ENCODE results near the gene NCKAP5L.
A peak's percentile ranks its signal among the peaks of the same experiment; 100 is the strongest.
"Not testable (repeated sequence)": the region's sequence is repeated elsewhere in the genome, so short reads cannot be mapped to it uniquely, and the experiment has no call there.

NCKAP5L gene

DNA sequence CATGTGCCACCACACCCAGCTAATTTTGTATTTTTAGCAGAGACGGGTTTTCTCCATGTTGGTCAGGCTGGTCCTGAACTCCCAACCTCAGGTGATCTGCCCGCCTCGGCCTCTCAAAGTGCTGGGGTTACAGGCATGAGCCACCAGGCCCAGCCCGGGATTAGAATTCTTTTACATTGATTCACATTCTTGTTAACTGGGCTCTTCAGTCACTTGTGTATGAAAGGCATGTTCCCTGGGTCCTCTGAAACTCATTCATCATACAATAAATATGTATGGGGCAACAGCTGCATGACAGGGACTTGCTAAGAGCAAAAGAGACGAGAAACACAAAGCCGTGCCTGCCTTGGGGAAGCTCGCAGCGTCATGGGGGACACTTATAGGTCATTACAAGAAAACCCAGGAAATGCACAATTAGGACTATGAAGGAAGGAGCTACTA lies 43.6 kb upstream of the NCKAP5L start:
- no CpG with 5 or more reads among the region's 8 CpGs for WGBS (ENCODE audit: extremely low coverage, insufficient coverage, insufficient read length)
- not testable (repeated sequence) for H3K79me1 ChIP-seq (ENCODE audit: low read length); H4K8ac ChIP-seq (ENCODE audit: low read depth, low read length); H3K27ac ChIP-seq (ENCODE audit: low read depth, low read length); H2BK12ac ChIP-seq (ENCODE audit: low read length); H2AFZ ChIP-seq (ENCODE audit: insufficient read depth, low read length, poor library complexity); H3K18ac ChIP-seq (ENCODE audit: low read length); H2AK5ac ChIP-seq (ENCODE audit: low read length); H3K27me3 ChIP-seq (ENCODE audit: insufficient read depth, low read length); H3K9ac ChIP-seq (ENCODE audit: low read length); H4K91ac ChIP-seq (ENCODE audit: low read depth, low read length); H3K4ac ChIP-seq (ENCODE audit: low read depth, low read length); H3K23ac ChIP-seq (ENCODE audit: low read length); H3K14ac ChIP-seq (ENCODE audit: low read length); H2BK120ac ChIP-seq (ENCODE audit: insufficient read depth, low read length, poor library complexity); H4K12ac ChIP-seq (ENCODE audit: low read depth, low read length); H3K4me2 ChIP-seq (ENCODE audit: low read length); H3K9me3 ChIP-seq (ENCODE audit: insufficient read depth, low read depth, low read length); H3K4me3 ChIP-seq (ENCODE audit: low read depth, low read length); H3K36me3 ChIP-seq (ENCODE audit: control insufficient read depth in 1 of 2, insufficient read depth in 2 of 2, low read length in 2 of 2); H2BK5ac ChIP-seq (ENCODE audit: low read depth, low read length, poor library complexity); H3K79me2 ChIP-seq (ENCODE audit: control insufficient read depth, insufficient read depth, low read length, poor library complexity)
- peak; percentile 76 to 88 for DNase-seq
- H3K4me1 ChIP-seq (ENCODE audit: control insufficient read depth in 1 of 2, insufficient read depth in 2 of 2, low read length in 2 of 2): peaks cover 6 to 11% of the 10 kb centered on the region in 2 experiments

DNA sequence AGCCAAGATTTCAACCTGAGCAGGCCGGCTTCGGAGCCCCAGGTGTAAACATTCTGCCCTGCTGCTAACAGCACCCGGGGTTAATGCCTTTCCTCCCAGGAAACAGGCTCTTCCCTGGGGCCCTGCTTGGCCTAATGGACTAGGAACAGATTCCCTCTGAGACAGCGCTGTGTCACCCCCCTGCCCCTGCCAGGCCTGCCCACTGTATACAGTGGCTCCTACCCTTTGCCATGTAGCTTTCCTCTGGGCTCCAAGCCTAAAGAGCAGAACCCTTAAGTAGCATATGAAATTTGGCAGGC lies 43.0 kb upstream of the NCKAP5L start:
- WGBS (ENCODE audit: extremely low coverage, insufficient coverage, insufficient read length): no CpG with 5 or more reads among the region's 4 CpGs
- Histone ChIP-seq H2BK12ac (ENCODE audit: low read length) (no peak overlapping the region), H4K91ac (ENCODE audit: low read depth, low read length) (no peak overlapping the region), H3K9ac (ENCODE audit: low read length) (no peak overlapping the region), H3K4me2 (ENCODE audit: low read length) (no peak overlapping the region), H3K27ac (ENCODE audit: low read depth, low read length) (no peak overlapping the region), H2AFZ (ENCODE audit: insufficient read depth, low read length, poor library complexity) (no peak overlapping the region), H4K8ac (ENCODE audit: low read depth, low read length) (no peak overlapping the region), H3K18ac (ENCODE audit: low read length) (no peak overlapping the region), H3K36me3 (ENCODE audit: control insufficient read depth in 1 of 2, insufficient read depth in 2 of 2, low read length in 2 of 2) (no peaks in the 10 kb centered on the region), H2BK5ac (ENCODE audit: low read depth, low read length, poor library complexity) (no peak overlapping the region), H3K79me2 (ENCODE audit: control insufficient read depth, insufficient read depth, low read length, poor library complexity) (no peaks in the 10 kb centered on the region), H2AK5ac (ENCODE audit: low read length) (no peak overlapping the region), H4K12ac (ENCODE audit: low read depth, low read length) (no peak overlapping the region), H2BK120ac (ENCODE audit: insufficient read depth, low read length, poor library complexity) (no peak overlapping the region), H3K4me3 (ENCODE audit: low read depth, low read length) (no peak overlapping the region), H3K4me1 (ENCODE audit: control insufficient read depth in 1 of 2, insufficient read depth in 2 of 2, low read length in 2 of 2) (peaks cover 6 to 11% of the 10 kb centered on the region in 2 experiments), H3K14ac (ENCODE audit: low read length) (no peak overlapping the region), H3K9me3 (ENCODE audit: insufficient read depth, low read depth, low read length) (peaks cover 2% of the 10 kb centered on the region), H3K27me3 (ENCODE audit: insufficient read depth, low read length) (no peaks in the 10 kb centered on the region), H3K79me1 (ENCODE audit: low read length) (no peaks in the 10 kb centered on the region), H3K23ac (ENCODE audit: low read length) (no peak overlapping the region), H3K4ac (ENCODE audit: low read depth, low read length) (no peak overlapping the region)
- no peak for DNase-seq

DNA sequence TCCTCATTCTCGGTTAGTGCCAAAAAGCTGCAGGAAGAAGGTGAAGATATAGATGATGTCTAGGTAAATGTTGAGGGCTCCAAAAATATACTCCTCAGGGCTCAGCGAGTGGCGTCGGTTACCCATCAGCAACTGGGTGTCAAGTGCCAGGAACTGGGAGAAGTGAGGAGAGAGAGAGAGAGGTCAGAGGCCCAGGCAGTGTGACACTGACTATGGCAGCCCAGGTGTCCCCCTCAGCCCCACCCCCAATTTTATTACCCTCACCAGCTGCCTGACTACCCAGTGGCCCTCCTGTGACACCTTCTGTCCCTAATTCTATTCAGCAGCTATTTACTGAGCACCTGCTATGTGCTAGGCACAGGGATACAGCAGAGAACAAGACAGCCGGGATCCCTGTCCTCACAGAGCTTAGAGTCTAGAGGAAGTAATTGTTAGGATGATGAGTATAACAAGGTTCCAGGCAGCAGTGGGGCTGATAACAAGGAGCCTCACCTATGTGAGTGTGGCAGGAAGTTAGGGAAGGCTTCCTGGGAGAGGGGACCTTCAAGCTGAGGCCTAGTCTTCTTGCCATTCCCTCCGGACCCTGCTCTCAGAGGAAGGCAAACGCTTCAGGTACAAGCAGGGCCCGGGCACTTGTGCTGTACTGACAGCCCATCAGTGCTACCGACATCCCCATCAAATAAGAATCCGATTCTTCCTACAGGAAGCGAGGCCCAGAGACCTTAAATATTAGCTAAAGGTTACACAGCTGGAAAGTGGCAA lies 42.5 kb upstream of the NCKAP5L start:
- H2BK5ac ChIP-seq (ENCODE audit: low read depth, low read length, poor library complexity): no peak overlapping the region
- no peak overlapping the region for H3K23ac ChIP-seq (ENCODE audit: low read length)
- no peak overlapping the region for H3K4ac ChIP-seq (ENCODE audit: low read depth, low read length)
- no peak overlapping the region for H3K4me3 ChIP-seq (ENCODE audit: low read depth, low read length)
- H2BK12ac ChIP-seq (ENCODE audit: low read length): no peak overlapping the region
- H3K27me3 ChIP-seq (ENCODE audit: insufficient read depth, low read length): no peaks in the 10 kb centered on the region
- H4K12ac ChIP-seq (ENCODE audit: low read depth, low read length): no peak overlapping the region
- H3K9me3 ChIP-seq (ENCODE audit: insufficient read depth, low read depth, low read length): peaks cover 2% of the 10 kb centered on the region
- no peak overlapping the region for H3K18ac ChIP-seq (ENCODE audit: low read length)
- peaks cover 6 to 11% of the 10 kb centered on the region in 2 experiments for H3K4me1 ChIP-seq (ENCODE audit: control insufficient read depth in 1 of 2, insufficient read depth in 2 of 2, low read length in 2 of 2)
- no peak overlapping the region for H3K14ac ChIP-seq (ENCODE audit: low read length)
- no peak overlapping the region for H4K8ac ChIP-seq (ENCODE audit: low read depth, low read length)
- H2BK120ac ChIP-seq (ENCODE audit: insufficient read depth, low read length, poor library complexity): no peak overlapping the region
- no peak overlapping the region for H4K91ac ChIP-seq (ENCODE audit: low read depth, low read length)
- H3K79me1 ChIP-seq (ENCODE audit: low read length): no peaks in the 10 kb centered on the region
- WGBS (ENCODE audit: extremely low coverage, insufficient coverage, insufficient read length): no CpG with 5 or more reads among the region's 11 CpGs
- H3K9ac ChIP-seq (ENCODE audit: low read length): no peak overlapping the region
- no peak overlapping the region for H3K4me2 ChIP-seq (ENCODE audit: low read length)
- H3K79me2 ChIP-seq (ENCODE audit: control insufficient read depth, insufficient read depth, low read length, poor library complexity): no peaks in the 10 kb centered on the region
- H2AK5ac ChIP-seq (ENCODE audit: low read length): no peak overlapping the region
- H3K27ac ChIP-seq (ENCODE audit: low read depth, low read length): no peak overlapping the region
- DNase-seq: no peak
- H2AFZ ChIP-seq (ENCODE audit: insufficient read depth, low read length, poor library complexity): no peak overlapping the region
- no peaks in the 10 kb centered on the region for H3K36me3 ChIP-seq (ENCODE audit: control insufficient read depth in 1 of 2, insufficient read depth in 2 of 2, low read length in 2 of 2)

DNA sequence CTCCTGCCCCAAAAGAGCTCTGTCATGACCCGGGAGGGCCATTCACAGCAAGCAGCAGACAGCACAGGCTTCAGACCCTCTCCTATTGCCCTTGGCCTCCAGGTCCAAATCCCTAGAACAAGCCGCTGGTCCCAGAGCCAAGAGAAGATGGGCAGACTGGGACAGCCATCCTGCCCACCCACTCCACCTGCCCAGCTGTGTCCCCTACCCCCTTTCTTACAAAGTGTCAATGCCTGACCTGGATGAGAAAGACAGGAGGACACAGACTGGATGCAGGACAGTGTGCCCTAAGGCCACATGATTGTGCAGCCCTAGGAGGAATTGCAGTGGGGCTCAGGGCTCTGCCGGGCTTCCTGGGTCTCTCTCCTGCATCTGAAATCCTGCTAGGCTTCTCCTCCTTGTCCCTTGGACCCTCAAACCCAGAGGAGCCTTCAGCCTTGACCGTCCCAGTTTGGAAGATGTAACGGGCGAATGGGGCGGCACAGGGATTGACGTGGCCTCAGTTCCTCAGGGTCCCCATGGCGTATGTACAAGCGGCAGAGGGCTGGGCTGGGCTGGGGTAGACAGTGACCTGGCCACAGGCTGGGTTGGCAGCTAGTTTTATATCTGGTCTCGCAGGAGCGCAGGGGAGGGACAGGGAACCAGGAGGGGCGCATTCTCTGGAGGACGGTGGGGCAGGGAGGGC lies 41.7 kb upstream of the NCKAP5L start:
- Histone ChIP-seq H3K9ac (ENCODE audit: low read length) (no peak overlapping the region), H2BK120ac (ENCODE audit: insufficient read depth, low read length, poor library complexity) (no peak overlapping the region), H4K12ac (ENCODE audit: low read depth, low read length) (no peak overlapping the region), H3K18ac (ENCODE audit: low read length) (no peak overlapping the region), H3K27me3 (ENCODE audit: insufficient read depth, low read length) (no peaks in the 10 kb centered on the region), H2BK12ac (ENCODE audit: low read length) (no peak overlapping the region), H3K27ac (ENCODE audit: low read depth, low read length) (no peak overlapping the region), H3K14ac (ENCODE audit: low read length) (no peak overlapping the region), H2AFZ (ENCODE audit: insufficient read depth, low read length, poor library complexity) (no peak overlapping the region), H3K36me3 (ENCODE audit: control insufficient read depth in 1 of 2, insufficient read depth in 2 of 2, low read length in 2 of 2) (no peaks in the 10 kb centered on the region), H3K4me3 (ENCODE audit: low read depth, low read length) (no peak overlapping the region), H2BK5ac (ENCODE audit: low read depth, low read length, poor library complexity) (no peak overlapping the region), H2AK5ac (ENCODE audit: low read length) (no peak overlapping the region), H3K23ac (ENCODE audit: low read length) (no peak overlapping the region), H3K4me2 (ENCODE audit: low read length) (no peak overlapping the region), H3K4ac (ENCODE audit: low read depth, low read length) (no peak overlapping the region), H3K9me3 (ENCODE audit: insufficient read depth, low read depth, low read length) (peaks cover 2% of the 10 kb centered on the region), H3K79me1 (ENCODE audit: low read length) (no peaks in the 10 kb centered on the region), H3K4me1 (ENCODE audit: control insufficient read depth in 1 of 2, insufficient read depth in 2 of 2, low read length in 2 of 2) (peaks cover 6 to 11% of the 10 kb centered on the region in 2 experiments), H3K79me2 (ENCODE audit: control insufficient read depth, insufficient read depth, low read length, poor library complexity) (no peaks in the 10 kb centered on the region), H4K8ac (ENCODE audit: low read depth, low read length) (no peak overlapping the region), H4K91ac (ENCODE audit: low read depth, low read length) (no peak overlapping the region)
- no CpG with 5 or more reads among the region's 14 CpGs for WGBS (ENCODE audit: extremely low coverage, insufficient coverage, insufficient read length)
- peak in 1 of 2 donors; percentile 26 for DNase-seq
